Hematopoietic multipotent progenitor cell treated with erythropoietin and hydrocortisone succinate and interleukin-3 and kit ligand, for 6 days (in vitro differentiated cells): ENCODE data around the gene SLCO2B1.
"Not testable (repeated sequence)": the region's sequence is repeated elsewhere in the genome, so short reads cannot be mapped to it uniquely, and the experiment has no call there.

ENCODE experiments used
- DNase-seq: peaks from one replicate; pipeline ENCODE4 v3.0.0-alpha.2; 2015

The SLCO2B1 gene

DNA sequence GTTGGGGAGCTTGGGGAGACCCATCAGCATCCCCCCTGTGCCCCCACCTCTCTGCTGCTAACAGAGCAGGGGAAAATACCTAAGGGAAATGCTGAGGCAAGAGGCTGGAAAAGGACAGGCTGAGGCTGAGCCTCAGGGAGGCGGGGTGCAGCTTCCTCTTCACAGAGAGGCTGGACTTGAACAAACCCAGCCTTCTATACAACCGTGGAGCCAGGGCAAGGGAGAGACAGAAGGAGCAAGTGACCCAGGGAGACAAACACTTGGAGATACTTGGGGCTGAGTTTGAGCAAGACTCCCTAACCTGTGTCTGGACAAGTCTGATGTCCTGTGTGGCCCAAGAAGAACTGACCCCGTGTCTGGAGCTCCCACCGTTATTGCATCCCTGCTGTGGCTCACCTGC lies at the start of gene SLCO2B1:
SLCO2B1 (plus strand) TSS at position 229 of the 400 bp plus-strand sequence. CDS start 275 bp downstream, outside the sequence.
- no peak for DNase-seq

- DNase-seq = no peak
These were observed 49.3 kb upstream of the SLCO2B1 start for GRCh38 chr11:75101424-75102128.

DNA sequence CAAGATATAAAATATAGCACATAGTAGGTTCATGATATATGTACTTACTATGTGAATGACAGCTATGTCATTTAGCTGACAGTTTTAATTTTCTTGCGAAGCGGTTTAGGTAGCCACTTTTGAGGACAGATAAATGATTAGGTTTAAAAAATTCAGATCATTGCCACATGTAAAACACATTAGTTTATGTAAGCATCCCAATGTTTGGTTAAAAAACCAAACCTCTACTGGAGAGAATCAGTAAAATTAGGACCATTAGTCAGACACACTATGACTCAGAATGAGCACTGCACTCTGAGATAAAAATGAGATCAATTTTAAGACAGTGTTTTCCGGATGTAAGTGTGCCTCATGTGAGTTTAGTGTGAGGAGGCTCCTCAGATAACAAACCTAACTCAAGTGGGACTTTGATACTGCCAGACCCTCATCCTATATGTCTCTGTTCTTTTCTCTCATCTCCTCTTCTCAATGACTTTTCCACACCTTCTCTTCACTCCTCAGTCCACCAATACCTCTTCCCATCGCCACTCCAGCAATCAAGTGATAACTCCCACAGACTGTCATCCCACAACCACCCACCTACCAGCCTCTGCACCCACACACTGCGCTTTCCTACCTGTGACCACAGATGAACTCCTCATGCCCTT lies 47.4 kb upstream of the SLCO2B1 start:
- peak; percentile 79 for DNase-seq

DNA sequence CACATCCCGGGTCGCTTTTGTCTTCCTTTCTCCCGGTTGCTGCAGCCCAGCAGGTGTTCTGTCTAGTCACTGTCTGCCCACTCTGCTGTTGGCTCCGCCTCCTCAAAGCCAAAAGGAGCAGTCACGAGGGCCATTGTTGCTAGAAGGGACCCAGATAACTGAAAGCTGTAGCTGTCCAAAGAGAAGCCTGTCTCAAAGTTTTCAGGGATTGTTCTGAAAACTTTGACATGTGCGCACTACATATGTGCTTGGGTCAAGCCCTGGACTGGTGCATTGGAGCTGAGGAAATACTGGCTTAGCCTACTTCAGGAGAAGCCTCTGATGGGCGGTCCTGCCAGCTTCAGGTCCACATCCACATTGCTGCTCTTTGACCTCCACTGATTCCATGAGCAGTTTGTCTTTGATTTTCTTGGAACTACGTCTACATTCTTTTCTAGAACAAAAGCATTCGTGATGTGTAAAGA lies 45.4 kb upstream of the SLCO2B1 start:
- peak; percentile 55 for DNase-seq

DNA sequence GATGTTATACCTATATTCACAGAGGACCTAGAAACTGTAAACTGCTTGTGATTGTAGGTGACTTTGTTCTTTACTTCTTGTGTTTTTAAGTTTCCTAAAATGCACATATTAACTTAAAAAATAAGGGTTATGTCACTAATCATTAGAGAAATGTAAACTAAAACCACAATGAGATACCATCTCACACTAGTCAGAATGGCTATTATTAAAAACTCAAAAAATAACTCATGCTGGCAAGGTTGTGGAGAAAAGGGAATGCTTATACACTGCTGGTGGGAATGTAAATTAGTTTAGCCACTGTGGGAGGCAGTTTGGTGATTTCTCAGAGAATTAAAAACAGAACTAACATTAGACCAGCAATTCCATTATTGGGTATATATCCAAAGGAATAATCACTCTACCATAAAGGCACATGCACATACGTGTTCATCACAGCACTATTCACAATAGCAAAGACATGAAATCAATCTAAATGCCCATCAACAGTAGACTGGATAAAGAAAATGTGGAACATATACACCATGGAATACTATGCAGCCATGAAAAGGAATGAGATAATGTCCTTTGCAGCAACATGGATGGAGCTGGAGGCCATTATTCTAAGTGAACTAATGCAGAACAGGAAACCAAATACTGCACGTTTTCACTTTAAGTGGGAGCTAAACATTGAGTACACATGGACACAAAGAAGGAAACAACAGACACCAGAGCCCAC lies 44.8 kb upstream of the SLCO2B1 start:
- DNase-seq = not testable (repeated sequence)

GRCh38 chr11:75107187-75107586 lies 43.7 kb upstream of the SLCO2B1 start:
- no peak for DNase-seq

DNA sequence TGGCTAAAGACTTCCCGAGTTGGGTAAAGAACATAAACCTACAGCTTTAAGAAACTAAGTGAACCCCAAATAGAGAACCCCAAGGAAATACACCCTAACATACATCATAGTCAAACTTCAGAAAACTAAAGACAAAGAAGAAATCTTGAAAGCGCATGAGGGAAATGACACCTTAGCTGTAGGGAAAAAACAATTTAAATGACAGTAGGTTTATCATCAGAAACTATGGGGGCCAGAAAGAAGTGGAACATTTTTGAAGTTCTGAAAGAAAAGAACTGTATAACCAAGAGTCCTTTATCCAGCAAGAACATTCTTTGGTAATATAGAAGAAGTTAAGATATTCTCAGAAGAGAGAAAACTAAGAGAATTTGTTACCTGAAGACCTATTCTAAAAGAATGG lies 38.7 kb upstream of the SLCO2B1 start:
- DNase-seq = no peak

DNA sequence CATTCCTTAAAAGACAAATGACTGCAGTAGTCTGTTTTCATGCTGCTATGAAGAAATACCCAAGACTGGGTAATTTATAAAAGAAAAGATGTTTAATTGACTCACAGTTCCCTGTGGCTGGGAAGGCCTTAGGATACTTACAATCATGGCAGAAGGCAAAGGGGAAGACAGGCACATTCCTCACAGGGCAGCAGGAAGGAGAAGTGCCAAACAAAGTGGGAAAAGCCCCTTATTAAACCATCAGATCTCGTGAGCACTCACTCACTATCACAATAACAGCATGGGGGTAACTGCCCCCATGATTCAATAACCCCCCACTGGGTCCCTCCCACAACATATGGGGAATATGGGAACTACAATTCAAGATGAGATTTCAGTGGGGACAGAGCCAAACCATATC lies 37.9 kb upstream of the SLCO2B1 start:
- no peak for DNase-seq

- DNase-seq = no peak
These were observed 36.4 kb upstream of the SLCO2B1 start for GRCh38 chr11:75114465-75114864.

DNA sequence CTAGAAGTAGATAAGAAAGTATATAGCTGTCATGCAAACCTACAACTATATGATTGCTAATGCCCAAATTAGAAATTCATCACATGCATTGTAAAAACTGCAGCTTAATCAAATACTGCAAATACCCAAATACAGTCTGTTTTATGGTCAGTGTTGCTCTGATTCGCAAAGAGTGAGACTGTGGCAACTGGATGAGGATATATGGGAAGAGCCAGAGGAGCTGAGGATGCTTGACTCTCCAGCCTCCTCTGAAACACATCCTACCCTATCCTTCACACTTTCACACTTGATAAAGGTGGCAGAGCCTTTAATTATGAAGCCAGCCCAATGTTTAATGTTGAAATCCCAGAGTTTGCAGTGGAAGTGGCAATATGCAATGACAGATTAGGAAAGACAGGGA lies 32.3 kb upstream of the SLCO2B1 start:
- DNase-seq = no peak

DNA sequence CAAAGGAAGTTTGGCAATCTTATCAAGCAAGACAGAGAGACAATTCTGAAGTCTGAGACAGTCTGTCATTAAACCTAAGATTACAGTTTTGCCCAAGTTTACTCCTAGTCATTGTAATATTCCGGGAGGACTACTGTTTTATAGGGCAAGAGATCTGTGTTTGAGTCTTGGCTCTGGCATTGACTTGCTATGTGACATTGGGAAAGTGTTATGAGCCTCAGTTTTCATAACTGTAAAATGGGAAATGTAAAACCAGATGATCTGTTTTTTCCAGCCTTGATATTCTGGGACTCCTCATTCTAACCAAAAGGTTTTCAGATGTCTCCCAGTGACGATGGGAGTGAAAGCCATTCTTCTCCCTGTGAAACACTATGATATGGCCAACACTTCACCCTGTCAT lies 24.3 kb upstream of the SLCO2B1 start:
- DNase-seq = no peak

DNA sequence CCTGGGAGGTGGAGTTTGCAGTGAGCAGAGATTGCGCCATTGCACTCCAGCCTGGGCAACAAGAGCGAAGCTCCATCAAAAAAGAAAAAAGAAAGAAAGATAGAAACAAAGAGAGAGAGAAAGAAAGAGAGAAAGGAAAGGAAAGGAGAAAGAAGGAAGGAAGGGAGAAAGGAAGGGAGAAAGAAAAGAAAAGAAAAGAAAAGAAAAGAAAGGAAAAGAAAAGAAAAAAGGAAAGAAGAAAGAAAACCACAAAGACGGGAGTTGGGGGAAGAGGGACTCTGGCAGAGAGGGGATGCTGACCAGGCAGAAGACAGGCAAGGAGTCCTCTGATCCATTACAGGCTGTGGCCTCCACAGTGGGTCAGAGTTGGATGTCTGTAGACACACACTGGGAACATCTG lies 18.8 kb upstream of the SLCO2B1 start:
- DNase-seq = no peak

DNA sequence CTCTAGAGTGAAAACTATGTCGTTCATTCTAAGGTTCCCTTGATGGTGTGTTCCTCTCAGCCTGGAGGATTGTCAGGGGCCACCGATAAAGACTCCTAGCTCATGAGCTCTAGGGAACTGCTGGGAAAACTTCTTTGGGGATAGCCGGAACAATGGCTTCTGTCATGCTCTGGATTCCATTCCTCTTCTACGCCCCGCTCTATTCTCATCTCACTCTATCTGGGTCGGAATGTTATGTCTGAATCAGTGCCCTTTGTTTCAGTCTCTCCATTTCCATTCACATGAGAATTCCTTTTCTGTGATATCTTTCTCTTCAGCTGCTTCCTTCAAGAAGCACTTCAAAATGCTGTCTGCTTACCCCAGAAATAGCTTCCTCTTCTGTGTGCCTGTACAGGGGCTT lies 16.9 kb upstream of the SLCO2B1 start:
- DNase-seq = no peak

- no peak for DNase-seq
These were observed 15.8 kb upstream of the SLCO2B1 start for GRCh38 chr11:75135021-75135650.

DNA sequence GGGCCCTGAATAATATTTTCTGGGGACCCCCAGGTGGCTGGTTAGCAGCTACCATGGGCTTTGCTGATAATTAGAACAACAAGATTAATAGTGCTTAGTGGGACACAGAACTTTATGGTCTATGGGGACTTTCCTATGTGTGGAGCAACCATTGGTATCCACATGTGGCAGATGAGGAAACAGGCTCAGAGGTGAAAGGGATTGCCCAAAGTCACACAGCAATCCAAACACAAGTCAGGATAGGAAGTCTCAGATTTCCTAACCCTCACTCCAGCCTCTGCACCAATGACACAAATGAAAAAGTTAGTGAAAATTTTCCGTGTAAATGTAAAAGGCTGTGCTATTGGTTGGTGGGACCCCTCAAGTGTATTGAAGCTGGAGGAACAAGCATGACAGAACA lies 15.3 kb upstream of the SLCO2B1 start:
- no peak for DNase-seq

- peak; percentile 63 for DNase-seq
These were observed 10.4 kb upstream of the SLCO2B1 start for GRCh38 chr11:75140269-75141138.

- DNase-seq = no peak
These were observed 9.7 kb upstream of the SLCO2B1 start for GRCh38 chr11:75141166-75141565.

DNA sequence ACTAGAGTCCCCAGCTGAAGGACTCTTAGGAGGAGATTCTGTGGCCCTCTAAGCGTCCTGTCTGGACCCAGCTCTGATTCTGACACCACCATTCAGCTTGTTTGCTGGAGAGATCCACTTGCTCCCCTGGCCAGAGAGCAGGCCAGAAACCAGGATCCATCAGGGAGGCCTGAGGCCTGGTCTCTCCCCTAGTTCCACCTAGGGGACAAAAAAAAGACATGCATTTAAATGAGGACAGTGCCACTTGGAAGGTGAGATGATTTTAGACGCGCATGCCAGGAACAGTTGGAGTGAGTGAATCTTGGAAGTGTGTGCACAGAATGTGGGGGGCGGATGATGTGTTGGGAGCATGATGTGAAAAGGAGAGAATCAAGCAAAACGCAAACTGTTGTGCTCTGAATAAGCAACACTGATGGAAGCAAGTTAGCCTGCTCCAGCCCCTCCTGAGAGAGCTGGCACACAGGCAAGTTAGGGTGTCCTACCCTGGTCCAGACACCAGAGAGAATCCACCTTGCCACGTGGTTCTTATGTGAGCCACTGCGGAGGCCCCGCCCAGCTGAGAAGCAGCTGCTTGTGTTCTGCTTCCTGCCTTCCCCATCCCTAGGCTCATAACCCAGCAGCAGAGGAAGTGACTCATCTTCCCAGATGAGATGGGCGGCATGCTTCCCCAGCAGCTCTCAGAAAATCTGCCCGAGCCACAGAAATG lies 8.0 kb upstream of the SLCO2B1 start:
- peak; percentile 79 for DNase-seq

- no peak for DNase-seq
These were observed 7.5 kb upstream of the SLCO2B1 start for GRCh38 chr11:75143420-75143731.

GRCh38 chr11:75144716-75145014 lies 6.2 kb upstream of the SLCO2B1 start:
- no peak for DNase-seq

GRCh38 chr11:75145196-75145971 lies 5.5 kb upstream of the SLCO2B1 start:
- DNase-seq = no peak
